Stimulated activated CD4-positive, alpha-beta T cell treated with anti-CD3 and anti-CD28 coated beads, Interleukin-1b, Interleukin-23, amount 100 ng/mL, for 48 hours (primary cell): ENCODE measurements around the gene MINDY2.

ENCODE experiments used
- DNase-seq: peaks from one replicate; pipeline ENCODE4 v3.0.0-alpha.2; 2020

The MINDY2 gene

GRCh38 chr15:58770857-58771620, at the start of gene MINDY2:
Gene MINDY2 (plus strand): TSS chr15:58771302. CDS start chr15:58771396, 94 bp downstream.
- DNase-seq = peak; percentile 97

DNA sequence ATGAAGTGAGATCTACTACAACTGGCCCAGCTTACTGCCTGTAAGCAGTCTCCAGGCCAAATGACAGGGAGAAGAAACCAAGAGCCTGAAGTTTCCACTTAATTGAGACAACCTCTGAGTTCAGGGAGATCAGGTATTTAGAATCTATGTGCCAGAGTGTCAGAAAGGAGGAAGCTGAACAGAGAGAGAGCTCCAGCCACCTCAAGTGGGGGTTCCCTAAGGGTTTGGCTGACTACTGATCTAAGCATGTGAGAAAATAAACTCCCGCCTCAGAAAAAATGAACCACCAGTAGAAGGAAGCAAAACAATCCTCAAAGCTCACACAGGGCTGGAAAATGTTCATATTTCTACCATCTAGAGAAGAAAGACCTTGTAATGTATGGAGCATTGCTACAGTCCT, 46.6 kb upstream of the MINDY2 start:
- DNase-seq = no peak

DNA sequence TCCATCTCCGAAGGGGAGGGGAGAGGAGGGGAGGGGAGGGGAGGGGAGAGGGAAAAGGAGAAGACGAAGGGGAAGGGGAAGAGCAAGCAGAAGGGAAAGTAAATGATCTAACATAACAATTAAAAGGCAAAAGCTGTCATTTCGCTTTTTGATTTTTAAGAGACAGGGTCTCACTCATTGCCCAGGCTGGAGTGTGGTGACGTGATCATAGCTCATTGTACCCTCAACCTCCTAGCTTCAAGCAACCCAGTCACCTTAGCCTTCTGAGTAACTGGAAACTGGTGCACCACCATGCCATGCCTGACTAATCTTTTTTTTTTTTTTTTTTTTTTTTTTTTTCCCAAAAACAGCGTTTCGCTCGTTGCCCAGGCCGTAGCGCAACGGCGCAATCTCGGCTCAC, 44.2 kb upstream of the MINDY2 start:
- no peak for DNase-seq

DNA sequence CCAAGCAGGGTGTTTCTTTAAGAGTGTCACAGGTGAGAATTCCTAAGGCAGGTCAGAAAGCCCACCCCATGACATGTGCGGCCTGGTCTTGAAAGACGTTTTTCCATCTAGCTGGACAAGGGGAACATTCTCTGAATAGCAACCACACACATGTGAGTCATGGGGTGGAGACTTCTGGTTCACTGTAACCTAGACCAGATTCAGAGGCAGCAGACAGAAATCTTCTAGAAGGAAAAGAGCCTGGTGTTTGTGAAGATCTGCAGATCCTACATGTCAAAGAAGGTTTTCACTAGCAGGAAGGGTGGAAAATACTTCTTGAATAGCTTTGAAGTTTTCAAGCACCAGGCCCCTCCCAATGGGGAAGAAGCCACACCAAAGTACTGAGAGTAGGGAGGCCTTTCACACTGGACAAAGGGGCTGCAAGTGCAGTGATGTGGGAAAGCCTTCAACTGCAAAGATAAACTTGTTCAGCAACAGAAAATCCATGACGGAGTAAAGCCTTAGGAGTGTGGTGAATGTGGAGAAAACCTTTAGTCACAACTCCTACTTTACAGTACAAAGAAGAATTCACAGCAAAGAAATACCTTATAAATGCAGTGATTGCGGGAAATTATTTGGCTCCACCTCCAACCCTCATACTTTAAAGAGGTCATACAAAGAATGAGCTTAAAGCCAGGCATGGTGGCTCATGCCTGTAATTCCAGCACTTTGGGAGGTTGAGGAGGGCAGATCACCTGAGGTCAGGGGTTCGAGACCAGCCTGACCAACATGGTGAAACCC, 39.2 kb upstream of the MINDY2 start:
- no peak for DNase-seq

- DNase-seq = no peak
Observed at GRCh38 chr15:58732625-58733363, 38.3 kb upstream of the MINDY2 start.

DNA sequence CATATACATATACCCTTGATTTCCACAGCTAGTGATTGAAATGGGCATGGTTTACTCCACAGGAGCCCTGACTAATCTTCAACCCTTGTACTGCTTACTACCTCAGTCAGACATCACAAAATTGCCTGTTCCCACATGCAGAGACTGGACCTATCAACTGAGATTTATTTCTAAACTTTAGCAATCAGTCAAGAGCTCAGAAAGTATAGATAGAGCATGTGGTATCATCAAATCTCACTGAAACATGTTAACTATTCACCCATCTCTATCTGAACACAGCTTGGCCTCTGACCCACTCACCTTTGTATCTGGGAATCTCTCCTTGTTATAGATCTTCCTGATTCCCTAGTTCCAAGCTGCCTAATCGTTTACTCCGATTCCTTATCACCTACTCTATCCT, 36.2 kb upstream of the MINDY2 start:
- DNase-seq = no peak

- DNase-seq = no peak
Observed at GRCh38 chr15:58736018-58736643, 35.0 kb upstream of the MINDY2 start.

DNA sequence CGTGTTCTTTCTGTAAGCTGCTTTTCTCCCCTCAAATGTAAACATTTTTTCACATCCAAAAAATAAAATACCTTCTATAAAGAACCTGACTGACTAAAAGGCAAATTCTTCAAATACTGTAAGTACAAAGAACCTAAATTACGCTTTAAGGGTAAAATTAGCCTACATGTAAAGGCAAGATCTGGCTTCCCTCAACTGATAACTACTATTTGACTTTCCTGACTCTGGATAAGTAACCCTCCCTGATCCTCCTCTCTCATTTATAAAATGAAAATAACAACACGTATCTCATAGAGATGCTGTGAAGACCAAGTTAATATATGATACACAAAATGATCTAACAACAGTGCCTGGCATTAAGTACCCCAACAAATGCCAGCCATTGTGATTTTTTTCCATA, 33.8 kb upstream of the MINDY2 start:
- DNase-seq = no peak

- DNase-seq = no peak
Observed at GRCh38 chr15:58738046-58738707, 32.9 kb upstream of the MINDY2 start.

DNA sequence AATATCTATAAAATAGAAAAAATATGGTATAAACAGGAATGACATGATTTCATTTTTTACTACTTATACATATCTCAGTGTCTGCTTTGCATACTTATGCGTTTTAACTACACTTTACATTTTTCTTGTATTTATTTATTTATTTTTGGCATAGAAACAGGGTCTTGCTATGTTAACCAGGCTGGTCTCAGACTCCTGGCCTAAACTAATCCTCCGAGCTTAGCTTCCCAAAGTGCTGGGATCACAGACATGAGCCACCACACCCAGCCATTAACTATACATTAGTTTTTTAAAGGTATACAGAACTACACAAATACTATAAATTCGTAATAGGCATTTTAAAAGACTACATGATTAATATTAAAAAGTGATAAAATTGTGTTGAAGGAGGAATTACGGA, 30.7 kb upstream of the MINDY2 start:
- DNase-seq = no peak

DNA sequence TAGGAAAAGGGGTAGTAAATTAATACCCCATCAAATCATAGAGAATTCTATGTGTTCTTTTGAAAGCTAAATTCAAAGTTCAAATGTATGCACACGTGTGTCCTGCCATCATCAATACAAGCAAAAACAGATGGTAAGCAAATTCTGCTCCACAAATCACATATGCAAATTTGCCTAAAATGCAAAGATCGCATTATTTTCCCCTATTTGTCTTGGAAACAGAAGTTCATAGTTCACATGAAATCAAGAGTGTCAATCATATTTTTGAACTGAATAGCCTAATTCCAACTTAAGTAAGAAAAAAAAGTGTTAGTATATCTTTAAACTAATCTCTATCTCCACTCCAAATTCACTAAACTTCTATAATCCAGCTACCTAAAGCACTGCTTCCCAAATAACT, 30.1 kb upstream of the MINDY2 start:
- DNase-seq = no peak

GRCh38 chr15:58742022-58742813, 28.9 kb upstream of the MINDY2 start:
- DNase-seq = no peak

DNA sequence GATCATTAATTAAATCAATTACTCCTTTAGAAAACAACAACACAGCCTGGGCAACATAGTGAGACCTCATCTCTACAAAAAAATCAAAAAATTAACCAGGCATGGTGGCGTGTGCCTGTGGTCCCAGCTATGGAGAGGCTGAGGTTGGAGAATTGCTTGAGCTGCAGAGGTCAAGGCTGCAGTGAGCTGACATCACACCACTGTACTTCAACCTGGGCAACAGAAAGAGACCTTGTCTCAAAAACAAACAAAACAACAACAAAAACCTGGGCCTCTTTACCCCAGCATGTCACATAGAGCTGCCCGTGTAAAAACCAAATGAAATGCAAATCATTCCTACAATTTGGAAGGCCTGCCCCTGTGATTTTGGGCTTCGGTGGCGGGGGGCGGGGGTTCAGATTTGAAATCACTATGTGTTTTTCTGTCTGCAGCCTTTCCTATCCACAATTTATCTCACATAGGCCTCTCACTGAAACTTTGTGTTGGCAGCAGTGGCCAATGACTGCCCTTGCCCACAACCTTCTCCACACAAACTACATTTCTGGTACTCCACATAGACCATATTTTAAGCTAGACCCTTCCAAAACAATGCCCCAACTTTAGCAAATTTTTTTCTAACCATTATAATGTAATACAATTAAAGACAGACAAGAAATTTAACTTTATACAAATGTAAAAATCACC, 28.1 kb upstream of the MINDY2 start:
- no peak for DNase-seq

- DNase-seq = no peak
Observed at GRCh38 chr15:58746174-58746573, 24.9 kb upstream of the MINDY2 start.

GRCh38 chr15:58748040-58748851, 22.9 kb upstream of the MINDY2 start:
- peak; percentile 48 for DNase-seq

- DNase-seq = peak; percentile 28
Observed at GRCh38 chr15:58748852-58749531, 22.1 kb upstream of the MINDY2 start.

DNA sequence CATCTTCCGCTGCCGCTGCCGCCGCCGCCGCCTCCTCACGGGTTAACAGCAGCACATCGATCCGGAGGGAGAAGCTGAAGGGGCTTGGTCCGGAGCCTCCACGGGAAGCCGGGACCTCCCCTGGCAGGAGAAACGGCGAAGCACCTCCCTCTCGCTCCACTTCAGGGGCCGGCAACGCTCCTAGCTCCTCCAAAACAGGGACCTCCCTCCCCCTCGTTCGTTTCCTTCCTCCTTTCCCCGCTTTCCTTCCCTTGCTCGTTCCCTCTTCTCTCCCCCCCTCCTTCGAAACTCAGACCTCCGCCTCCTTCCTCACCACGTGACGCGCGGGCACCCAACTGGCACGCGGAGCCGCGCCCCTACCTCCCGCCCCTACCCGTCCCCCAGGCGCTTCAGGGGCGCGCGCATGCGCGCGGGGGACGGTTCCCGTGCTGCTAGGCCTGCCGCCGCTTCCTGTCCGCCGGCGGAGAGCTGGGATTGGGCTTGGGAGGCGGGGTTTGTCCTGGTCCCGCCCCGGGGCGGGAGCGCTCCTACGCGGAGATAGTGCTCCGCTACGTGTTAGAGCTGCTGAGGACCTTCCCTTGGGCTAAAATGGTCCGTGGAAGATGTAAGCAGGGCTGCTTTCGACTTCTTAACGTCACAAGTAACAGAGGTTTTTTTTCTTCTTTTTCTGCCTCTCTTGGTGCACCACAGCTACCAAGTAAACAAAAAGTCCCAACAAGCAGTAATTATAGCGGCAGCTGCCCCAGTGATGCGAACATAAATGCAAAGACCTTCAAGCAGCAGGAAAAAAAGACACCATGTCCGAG, 21.4 kb upstream of the MINDY2 start, which contains the start of gene ADAM10:
Gene ADAM10 (minus strand): TSS at position 176 of the 806 bp plus-strand sequence. CDS start 173 bp downstream, at position 3.
- DNase-seq = peak; percentile 99

GRCh38 chr15:58752716-58753115, 18.4 kb upstream of the MINDY2 start:
- DNase-seq = no peak

DNA sequence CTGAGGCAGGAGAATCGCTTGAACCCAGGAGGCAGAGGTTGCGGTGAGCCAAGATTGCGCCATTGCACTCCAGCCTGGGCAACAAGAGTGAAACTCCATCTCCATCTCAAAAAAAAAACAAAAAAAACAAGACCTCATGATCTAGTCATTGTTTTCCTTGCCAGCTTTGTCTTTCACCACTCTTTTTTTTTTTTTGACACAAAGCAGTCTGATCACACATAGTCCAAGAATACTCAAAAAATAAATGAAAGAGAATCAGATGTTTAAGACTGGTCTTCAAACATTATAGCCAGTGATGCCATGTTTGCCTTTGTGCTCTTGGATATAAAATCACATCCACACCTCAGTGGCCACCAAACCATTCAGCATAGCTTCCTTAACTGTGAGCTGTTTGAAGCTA, 15.8 kb upstream of the MINDY2 start:
- no peak for DNase-seq
